ENCODE measurements around the gene SPATA13. TPM values are rescaled to one million over a fixed set of nuclear protein-coding genes. Genes with fewer than 3 reads are reported as not detected.

Gene SPATA13
- total RNA-seq, 1 experiment from 2014 or later, result 10.5 TPM

GRCh38 chr13:24301434-24301833, 140.9 kb downstream of the SPATA13 start:
- CTCF ChIA-PET, result no interaction called here
- no peaks in the 10 kb centered on the region for H3K27me3 ChIP-seq (replicated peaks; ENCODE audit: control insufficient read depth, insufficient read depth, low read length)
- peaks cover 10% of the 10 kb centered on the region for H3K36me3 Mint-ChIP-seq (ENCODE audit: insufficient read depth, unreplicated experiment)
- TF ChIP-seq CTCF (IDR thresholded peaks at IDR 0.05; ENCODE audit: insufficient read depth in 1 of 2, low read depth in 1 of 2, low read length in 1 of 2, severe bottlenecking in 1 of 2, unreplicated experiment in 1 of 2), result no peak
- 0 out of 2 replicates have a peak, but pooled peaks cover 5% of the 10 kb centered on the region for H3K4me1 ChIP-seq
- H3K4me3 ChIP-seq (ENCODE audit: low read depth, low read length), result no peak overlapping the region
- H3K36me3 ChIP-seq (ENCODE audit: control insufficient read depth, insufficient read depth, low read length), result peaks cover 2% of the 10 kb centered on the region
- POLR2A ChIA-PET, result no interaction called here
- no TSS peak for BruUV-seq (replicated peaks)
- H3K9me3 ChIP-seq, result no peaks in the 10 kb centered on the region
- intact Hi-C loops (cut with micrococcal nuclease; ENCODE audit: unreplicated experiment), result no loop called here
- no peak for DNase-seq
- H3K4me1 Mint-ChIP-seq (ENCODE audit: low read depth, unreplicated experiment), result no peaks in the 10 kb centered on the region
- no peaks in the 10 kb centered on the region for H3K27me3 Mint-ChIP-seq (ENCODE audit: insufficient read depth, unreplicated experiment)
- H3K27ac Mint-ChIP-seq (ENCODE audit: unreplicated experiment), result no peak overlapping the region
- no peak overlapping the region for H3K4me3 Mint-ChIP-seq (ENCODE audit: unreplicated experiment)
- H3K9me3 Mint-ChIP-seq (ENCODE audit: unreplicated experiment), result no peaks in the 10 kb centered on the region

- no peak overlapping the region for H3K27ac Mint-ChIP-seq (ENCODE audit: unreplicated experiment)
- intact Hi-C loops (cut with micrococcal nuclease; ENCODE audit: unreplicated experiment), result no loop called here
- DNase-seq, result no peak
- H3K4me3 ChIP-seq (ENCODE audit: low read depth, low read length), result no peak overlapping the region
- H3K9me3 ChIP-seq, result no peaks in the 10 kb centered on the region
- TF ChIP-seq CTCF (IDR thresholded peaks at IDR 0.05; ENCODE audit: insufficient read depth in 1 of 2, low read depth in 1 of 2, low read length in 1 of 2, severe bottlenecking in 1 of 2, unreplicated experiment in 1 of 2), result no peak
- H3K4me1 ChIP-seq, result peaks cover 9% of the 10 kb centered on the region; the same call in 1 of the 2 replicates
- H3K27me3 Mint-ChIP-seq (ENCODE audit: insufficient read depth, unreplicated experiment), result no peaks in the 10 kb centered on the region
- no peaks in the 10 kb centered on the region for H3K27me3 ChIP-seq (replicated peaks; ENCODE audit: control insufficient read depth, insufficient read depth, low read length)
- no peaks in the 10 kb centered on the region for H3K9me3 Mint-ChIP-seq (ENCODE audit: unreplicated experiment)
- H3K4me1 Mint-ChIP-seq (ENCODE audit: low read depth, unreplicated experiment), result no peaks in the 10 kb centered on the region
- ChIA-PET CTCF (interaction anchor here (0.6 kb wide), 1 partner anchor 71 kb away, joined by 3 read pairs; no protein-coding TSS in a partner anchor), POLR2A (no interaction called here)
- BruUV-seq (replicated peaks), result no TSS peak
- peaks cover 2% of the 10 kb centered on the region for H3K36me3 ChIP-seq (ENCODE audit: control insufficient read depth, insufficient read depth, low read length)
- H3K4me3 Mint-ChIP-seq (ENCODE audit: unreplicated experiment), result no peak overlapping the region
- peaks cover 10% of the 10 kb centered on the region for H3K36me3 Mint-ChIP-seq (ENCODE audit: insufficient read depth, unreplicated experiment)
These were observed 141.4 kb downstream of the SPATA13 start for GRCh38 chr13:24301911-24302310.

- H3K27ac Mint-ChIP-seq (ENCODE audit: unreplicated experiment), result no peak overlapping the region
- peaks cover 19% of the 10 kb centered on the region; the same call in 1 of the 2 replicates for H3K4me1 ChIP-seq
These were observed 144.1 kb downstream of the SPATA13 start for GRCh38 chr13:24304620-24305019.

More at GRCh38 chr13:24304620-24305019, 144.1 kb downstream of the SPATA13 start:
- no TSS peak for BruUV-seq (replicated peaks)
- no peak for TF ChIP-seq CTCF (IDR thresholded peaks at IDR 0.05; ENCODE audit: insufficient read depth in 1 of 2, low read depth in 1 of 2, low read length in 1 of 2, severe bottlenecking in 1 of 2, unreplicated experiment in 1 of 2)
- Mint-ChIP-seq H3K4me1 (ENCODE audit: low read depth, unreplicated experiment) (peaks cover 6% of the 10 kb centered on the region), H3K9me3 (ENCODE audit: unreplicated experiment) (no peaks in the 10 kb centered on the region), H3K36me3 (ENCODE audit: insufficient read depth, unreplicated experiment) (peaks cover 6% of the 10 kb centered on the region), H3K27me3 (ENCODE audit: insufficient read depth, unreplicated experiment) (no peaks in the 10 kb centered on the region), H3K4me3 (ENCODE audit: unreplicated experiment) (no peak overlapping the region)
- no peak overlapping the region for H3K4me3 ChIP-seq (ENCODE audit: low read depth, low read length)
- intact Hi-C loops (cut with micrococcal nuclease; ENCODE audit: unreplicated experiment), result no loop called here
- no peaks in the 10 kb centered on the region for H3K27me3 ChIP-seq (replicated peaks; ENCODE audit: control insufficient read depth, insufficient read depth, low read length)
- ChIA-PET CTCF (no interaction called here), POLR2A (no interaction called here)
- no peaks in the 10 kb centered on the region for H3K9me3 ChIP-seq
- no peak for DNase-seq
- peaks cover 2% of the 10 kb centered on the region for H3K36me3 ChIP-seq (ENCODE audit: control insufficient read depth, insufficient read depth, low read length)

Data from Caco-2 (cell line).